ENCODE results near the gene DTNBP1. TPM values are rescaled to one million over a fixed set of nuclear protein-coding genes. Genes with fewer than 3 reads are reported as not detected.
"Not testable (repeated sequence)": the region's sequence is repeated elsewhere in the genome, so short reads cannot be mapped to it uniquely, and the experiment has no call there.

DTNBP1 gene
- total RNA-seq, 1 donor from 2014 or later: 22.4 TPM

- no peak for DNase-seq (ENCODE audit: low spot score)
Measured at GRCh38 chr6:15557174-15557573, 105.7 kb downstream of the DTNBP1 start.

DNA sequence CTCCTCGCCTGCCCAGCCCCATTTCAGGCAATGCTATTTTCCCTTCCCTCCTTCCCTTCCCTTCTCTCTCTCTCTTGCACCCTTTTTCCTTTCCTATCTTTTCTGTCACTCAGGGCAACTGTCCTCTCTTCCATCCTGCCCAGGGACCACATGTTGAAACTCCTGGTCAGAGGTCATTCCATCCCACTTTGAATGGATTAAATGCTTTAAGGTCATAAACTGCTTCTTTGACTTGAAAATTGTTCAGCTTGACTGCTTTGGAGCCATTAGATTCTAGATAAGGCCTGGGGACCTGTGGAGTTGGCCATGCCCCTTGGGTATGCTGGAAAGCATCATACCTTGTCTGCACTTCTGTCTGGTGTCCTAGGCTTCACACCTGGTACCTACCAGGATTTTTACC is 106.1 kb downstream of the DTNBP1 start:
- no peak for DNase-seq (ENCODE audit: low spot score)

DNA sequence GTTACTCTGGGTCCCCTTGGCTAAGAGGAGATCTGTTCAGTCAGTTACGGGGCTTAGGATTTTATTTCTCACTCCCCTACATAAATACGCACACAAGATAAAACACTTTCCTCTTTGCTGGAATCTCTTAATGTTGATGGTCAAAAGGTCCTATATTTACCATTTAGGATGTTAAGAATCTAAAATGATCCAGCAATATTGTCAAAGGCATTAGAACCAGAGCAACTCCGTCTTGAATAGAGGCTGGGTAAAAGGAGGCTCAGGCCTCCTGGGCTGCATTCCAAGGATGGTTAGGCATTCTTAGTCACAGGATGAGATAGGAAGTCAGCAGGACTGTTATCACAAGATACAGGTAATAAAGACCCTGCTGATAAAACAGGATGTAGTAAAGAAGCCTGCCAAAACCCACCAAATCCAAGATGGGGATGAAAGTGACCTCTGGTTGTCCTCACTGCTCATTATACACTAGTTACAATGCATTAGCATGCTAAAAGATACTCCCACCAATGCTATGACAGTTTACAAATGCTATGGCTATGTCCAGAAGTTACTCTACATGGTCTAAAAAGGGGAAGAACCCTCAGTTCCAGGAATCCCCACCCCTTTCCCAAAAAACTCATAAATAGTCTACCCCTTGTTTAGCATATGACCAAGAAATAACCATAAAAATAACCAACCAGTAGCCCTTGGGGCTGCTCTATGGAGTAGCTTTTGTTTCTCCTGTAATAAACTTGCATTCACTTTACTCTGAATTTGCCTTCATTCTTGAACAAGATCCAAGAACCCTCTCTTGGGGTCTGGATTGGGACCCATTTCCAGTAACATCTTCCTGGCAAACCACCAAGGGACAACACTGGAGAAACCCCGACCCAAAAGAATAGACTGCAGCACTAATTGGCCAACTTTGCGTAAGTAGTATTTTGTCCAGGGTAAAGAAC is 107.5 kb downstream of the DTNBP1 start:
- no peak for DNase-seq (ENCODE audit: low spot score)

DNA sequence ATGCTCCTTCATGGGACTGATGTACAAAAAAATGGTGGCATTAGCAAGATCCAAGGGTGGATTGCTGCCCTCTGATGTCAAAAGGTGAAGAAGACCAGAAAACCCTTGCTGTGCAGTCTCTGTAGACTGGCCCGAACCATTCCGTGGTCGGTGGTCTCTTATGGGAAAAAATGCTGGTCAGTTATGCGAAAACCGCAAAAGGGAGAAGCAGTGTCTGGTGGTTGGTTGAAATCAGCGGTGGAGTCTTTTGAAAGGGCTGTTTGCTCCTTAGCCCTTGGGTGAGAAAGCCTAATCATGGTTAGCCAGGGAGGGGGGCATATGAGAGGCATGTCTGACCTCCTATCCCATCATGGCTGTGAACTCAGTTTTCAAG is 108.1 kb downstream of the DTNBP1 start:
- DNase-seq (ENCODE audit: low spot score): no peak

- no peak for DNase-seq (ENCODE audit: low spot score)
Measured at GRCh38 chr6:15553736-15554294, 109.0 kb downstream of the DTNBP1 start.

- DNase-seq (ENCODE audit: low spot score): no peak
Measured at GRCh38 chr6:15553031-15553430, 109.8 kb downstream of the DTNBP1 start.

GRCh38 chr6:15551798-15552197 is 111.0 kb downstream of the DTNBP1 start:
- no peak for DNase-seq (ENCODE audit: low spot score)

GRCh38 chr6:15551262-15551661 is 111.6 kb downstream of the DTNBP1 start:
- no peak for DNase-seq (ENCODE audit: low spot score)

DNA sequence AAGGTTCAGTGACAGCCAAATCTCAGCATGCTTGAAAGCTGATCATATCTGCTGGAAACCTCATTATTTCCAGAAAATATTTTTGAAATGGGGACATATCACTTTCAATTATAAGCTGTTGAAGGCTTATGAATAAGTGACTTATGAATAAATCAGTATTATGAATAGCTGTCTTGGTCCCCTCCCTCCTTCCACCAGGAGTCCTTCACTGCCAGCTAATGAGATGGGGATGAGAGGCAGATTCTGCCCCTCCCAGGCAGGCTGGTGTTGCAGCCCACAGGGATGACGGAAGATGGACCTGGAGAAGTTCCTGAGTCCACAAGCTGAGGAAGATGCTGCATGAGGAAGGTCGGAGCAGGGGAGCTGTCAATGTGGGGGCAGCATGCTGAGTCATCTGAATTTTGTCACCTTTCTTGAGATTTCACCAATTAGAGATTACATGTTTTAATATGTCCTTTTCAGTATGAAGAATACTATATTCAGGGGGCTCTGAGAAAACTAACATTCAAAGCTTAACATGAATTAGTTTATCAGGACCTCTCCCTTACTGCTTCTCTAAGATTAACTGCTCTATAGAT is 112.2 kb downstream of the DTNBP1 start:
- DNase-seq (ENCODE audit: low spot score): no peak

- DNase-seq (ENCODE audit: low spot score): no peak
Measured at GRCh38 chr6:15549371-15549770, 113.5 kb downstream of the DTNBP1 start.

- DNase-seq (ENCODE audit: low spot score): no peak
Measured at GRCh38 chr6:15547400-15547799, 115.4 kb downstream of the DTNBP1 start.

DNA sequence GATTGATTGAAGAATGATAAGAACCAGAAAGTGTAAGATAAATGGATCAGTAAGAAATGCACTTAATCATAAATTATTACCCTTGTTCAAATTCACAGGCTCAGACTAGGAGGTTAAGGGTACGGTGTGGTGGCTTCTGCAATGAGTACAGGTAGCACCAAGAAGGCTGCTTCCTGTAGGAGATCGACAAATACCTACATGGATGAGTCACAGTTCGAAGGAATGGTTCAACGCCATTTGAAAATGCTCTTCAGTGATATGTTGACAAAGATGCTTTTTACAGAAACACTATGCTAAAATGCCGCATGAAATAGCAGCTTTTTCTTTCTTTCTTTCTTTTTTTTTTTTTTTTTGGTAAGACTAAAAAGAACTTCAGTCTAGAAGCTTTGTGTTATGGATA is 116.2 kb downstream of the DTNBP1 start:
- no peak for DNase-seq (ENCODE audit: low spot score)

DNA sequence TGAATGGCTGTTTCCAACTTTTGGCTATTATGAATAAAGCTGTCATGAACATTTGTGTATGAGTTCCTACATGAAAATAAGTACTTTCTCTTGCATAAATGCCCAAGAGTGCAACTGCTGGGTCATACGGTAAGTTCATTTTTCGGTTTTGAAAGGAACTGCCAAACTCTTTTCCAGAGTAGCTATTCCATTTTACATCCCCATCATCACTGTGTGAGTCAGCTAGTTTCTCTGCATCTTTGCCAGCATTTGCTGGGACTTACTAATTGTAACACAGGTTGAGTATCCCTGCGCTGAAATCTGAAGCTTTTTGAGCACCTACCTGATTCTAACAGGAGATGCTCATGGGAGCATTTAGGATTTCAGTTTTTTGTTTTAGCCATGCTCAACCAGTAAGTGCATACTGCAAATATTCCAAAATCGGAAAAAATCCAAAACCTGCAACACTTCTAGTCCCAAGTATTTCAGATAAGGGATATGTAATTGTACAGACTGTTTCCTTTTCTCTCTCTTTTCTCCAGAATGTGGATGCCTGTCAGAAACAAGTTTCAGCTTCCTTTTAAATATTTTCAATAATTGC is 118.4 kb downstream of the DTNBP1 start:
- no peak for DNase-seq (ENCODE audit: low spot score)

DNA sequence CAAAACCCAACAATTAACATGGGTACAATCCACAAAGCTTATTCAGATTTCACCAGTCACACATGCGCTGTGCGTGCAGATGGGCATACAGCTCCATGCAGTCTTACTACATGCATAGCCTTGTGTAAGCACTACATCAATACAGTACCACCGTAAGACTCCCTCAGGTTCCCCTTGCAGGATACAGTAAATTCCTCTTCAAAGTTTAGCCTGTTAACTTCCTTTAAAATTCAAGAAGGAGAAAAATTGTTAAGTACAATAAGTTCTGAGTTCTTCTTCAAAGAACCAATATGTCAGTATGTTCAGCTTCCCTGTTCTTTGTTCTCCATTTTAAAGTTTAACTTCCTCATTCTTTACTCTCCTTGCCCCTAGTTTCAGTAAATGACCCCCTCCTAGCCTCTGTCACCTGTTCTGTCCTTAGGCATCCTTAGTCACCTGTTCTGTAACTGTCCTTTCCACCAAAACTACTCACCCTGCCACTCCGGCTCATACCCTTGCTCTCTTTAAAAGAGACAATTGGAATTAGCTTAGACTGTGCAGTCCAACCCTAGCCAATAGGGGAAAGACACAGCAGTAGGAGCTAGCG is 119.4 kb downstream of the DTNBP1 start:
- not testable (repeated sequence) for DNase-seq (ENCODE audit: low spot score)

DNA sequence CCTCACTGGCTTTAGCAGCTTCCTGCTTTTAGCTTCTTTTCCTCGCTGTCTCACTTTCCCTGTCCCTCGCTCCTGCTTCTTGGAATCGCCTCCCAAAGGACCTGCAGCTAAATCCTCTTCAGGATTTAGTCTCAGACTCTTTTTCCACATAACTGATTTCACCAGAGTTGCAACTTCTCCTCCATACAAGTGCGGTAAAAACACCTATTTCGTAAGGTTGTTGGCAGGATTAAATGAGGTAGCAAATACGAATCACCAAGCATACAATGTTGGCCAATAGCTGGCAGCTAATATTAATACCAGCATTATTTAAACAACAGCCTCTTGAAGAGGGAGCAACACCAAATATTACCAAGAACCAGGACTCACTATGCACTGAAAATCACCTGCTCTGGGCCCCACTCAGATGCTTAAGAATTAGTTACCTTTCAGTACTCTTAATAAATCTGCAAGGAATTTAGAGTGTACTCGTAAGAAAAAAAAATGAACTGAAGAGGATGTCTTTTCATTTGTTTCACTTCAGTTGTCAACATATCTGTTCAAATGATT is 123.0 kb downstream of the DTNBP1 start:
- DNase-seq (ENCODE audit: low spot score): no peak

GRCh38 chr6:15538766-15539495 is 123.9 kb downstream of the DTNBP1 start:
- no peak for DNase-seq (ENCODE audit: low spot score)

DNA sequence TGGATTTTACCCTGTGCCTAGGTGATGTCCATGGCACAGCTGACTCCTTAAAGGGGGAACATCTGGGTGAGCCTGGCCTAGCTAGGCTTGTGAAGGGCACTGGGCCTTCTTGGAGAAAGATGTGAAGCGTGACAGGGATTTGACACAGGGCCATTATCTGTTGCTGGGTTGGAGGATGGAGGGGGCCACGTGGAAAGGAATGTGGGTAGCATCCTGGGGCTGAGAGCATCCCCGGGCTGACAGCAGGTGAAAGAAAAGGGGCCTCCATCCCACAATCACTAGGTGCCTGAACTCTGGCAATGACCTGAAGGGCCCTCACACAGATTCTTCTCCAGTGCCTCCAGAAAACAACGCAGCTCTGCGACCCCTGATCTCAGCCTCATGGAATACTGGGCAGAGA is 124.7 kb downstream of the DTNBP1 start:
- no peak for DNase-seq (ENCODE audit: low spot score)

DNA sequence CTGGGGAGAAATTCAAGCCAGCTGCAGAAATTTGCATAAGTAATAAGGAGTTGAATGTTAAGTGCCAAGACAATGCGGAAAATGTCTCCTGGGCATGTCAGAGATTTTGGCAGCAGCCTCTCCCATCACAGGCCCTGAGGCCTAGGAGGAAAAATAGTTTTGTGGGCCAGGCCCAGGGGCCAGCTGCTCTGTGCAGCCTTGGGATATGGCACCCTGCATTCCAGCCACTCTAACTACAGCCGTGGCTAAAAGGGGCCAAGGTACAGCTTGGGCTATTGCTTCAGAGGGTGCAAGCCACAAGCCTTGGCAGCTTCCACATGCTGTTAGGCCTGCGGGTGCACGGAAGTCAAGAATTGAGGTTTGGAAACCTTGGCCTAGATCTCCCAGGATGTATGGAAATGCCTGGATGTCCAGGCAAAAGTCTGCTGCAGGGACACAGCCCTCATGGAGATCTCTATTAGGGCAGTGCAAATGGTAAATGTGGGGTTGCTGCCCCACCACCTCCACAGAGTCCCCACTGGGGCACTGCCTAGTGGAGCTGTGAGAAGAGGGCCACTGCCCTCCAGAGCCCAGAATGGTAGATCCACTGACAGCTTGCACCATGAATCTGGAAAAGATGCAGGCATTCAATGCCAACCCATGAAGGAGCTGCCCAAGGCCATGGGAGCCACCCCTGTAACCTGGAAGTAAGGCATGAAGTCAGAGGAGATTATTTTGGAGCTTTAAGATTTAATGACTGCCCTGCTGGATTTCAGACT is 126.5 kb downstream of the DTNBP1 start:
- DNase-seq (ENCODE audit: low spot score): no peak

GRCh38 chr6:15535495-15536197 is 127.2 kb downstream of the DTNBP1 start:
- no peak for DNase-seq (ENCODE audit: low spot score)

GRCh38 chr6:15534974-15535373 is 127.9 kb downstream of the DTNBP1 start:
- no peak for DNase-seq (ENCODE audit: low spot score)
